ENCODE data around the gene TMEM245.

The TMEM245 gene

GRCh38 chr9:109119439-109120203, at the start of gene TMEM245:
TSS of gene TMEM245 (minus strand) at chr9:109119947. CDS start at chr9:109119913, 34 bp downstream.
- peak; percentile 96 for DNase-seq (ENCODE audit: low spot score)

- DNase-seq (ENCODE audit: low spot score), result no peak
Observed at GRCh38 chr9:109168170-109168569, 48.4 kb upstream of the TMEM245 start.

- DNase-seq (ENCODE audit: low spot score), result no peak
Observed at GRCh38 chr9:109167716-109168115, 48.0 kb upstream of the TMEM245 start.

- no peak for DNase-seq (ENCODE audit: low spot score)
Observed at GRCh38 chr9:109166771-109167601, 47.2 kb upstream of the TMEM245 start, which contains the start of gene FRRS1L. TSS of gene FRRS1L (minus strand) at chr9:109167249. CDS start at chr9:109167138, 111 bp downstream.

GRCh38 chr9:109166171-109166770, 46.5 kb upstream of the TMEM245 start:
- DNase-seq (ENCODE audit: low spot score), result no peak

- no peak for DNase-seq (ENCODE audit: low spot score)
Observed at GRCh38 chr9:109164042-109164441, 44.3 kb upstream of the TMEM245 start.

- no peak for DNase-seq (ENCODE audit: low spot score)
Observed at GRCh38 chr9:109163194-109163593, 43.4 kb upstream of the TMEM245 start.

GRCh38 chr9:109162677-109163076, 42.9 kb upstream of the TMEM245 start:
- no peak for DNase-seq (ENCODE audit: low spot score)

- no peak for DNase-seq (ENCODE audit: low spot score)
Observed at GRCh38 chr9:109161471-109161870, 41.7 kb upstream of the TMEM245 start.

- DNase-seq (ENCODE audit: low spot score), result no peak
Observed at GRCh38 chr9:109159583-109159982, 39.8 kb upstream of the TMEM245 start.

- DNase-seq (ENCODE audit: low spot score), result no peak
Observed at GRCh38 chr9:109158651-109159050, 38.9 kb upstream of the TMEM245 start.

GRCh38 chr9:109156708-109157107, 37.0 kb upstream of the TMEM245 start:
- DNase-seq (ENCODE audit: low spot score), result no peak

- peak; percentile 27 for DNase-seq (ENCODE audit: low spot score)
Observed at GRCh38 chr9:109150925-109151545, 31.3 kb upstream of the TMEM245 start.

GRCh38 chr9:109149722-109150121, 30.0 kb upstream of the TMEM245 start:
- no peak for DNase-seq (ENCODE audit: low spot score)

GRCh38 chr9:109149089-109149488, 29.3 kb upstream of the TMEM245 start:
- DNase-seq (ENCODE audit: low spot score), result no peak

GRCh38 chr9:109145051-109145450, 25.3 kb upstream of the TMEM245 start:
- no peak for DNase-seq (ENCODE audit: low spot score)

GRCh38 chr9:109143881-109144562, 24.3 kb upstream of the TMEM245 start:
- DNase-seq (ENCODE audit: low spot score), result peak; percentile 27

GRCh38 chr9:109141375-109141774, 21.6 kb upstream of the TMEM245 start:
- DNase-seq (ENCODE audit: low spot score), result no peak

- no peak for DNase-seq (ENCODE audit: low spot score)
Observed at GRCh38 chr9:109139851-109140250, 20.1 kb upstream of the TMEM245 start.

GRCh38 chr9:109138421-109138820, 18.7 kb upstream of the TMEM245 start:
- DNase-seq (ENCODE audit: low spot score), result no peak

- DNase-seq (ENCODE audit: low spot score), result no peak
Observed at GRCh38 chr9:109134167-109134578, 14.4 kb upstream of the TMEM245 start.

GRCh38 chr9:109133533-109133932, 13.8 kb upstream of the TMEM245 start:
- DNase-seq (ENCODE audit: low spot score), result no peak
